Panc1 (cell line): Measurements from ENCODE around the gene DPH6. TPM values are rescaled to one million over a fixed set of nuclear protein-coding genes. Genes with fewer than 3 reads are reported as not detected.

ENCODE experiments used
- ATAC-seq: fragments of 200-7000 bp; cut with Tn5 transposase; 2 replicates; pipeline ENCODE4 v1.9.1; 2020; ENCODE audit warnings: mild to moderate bottlenecking, moderate library complexity
- BruUV-seq: library from RNA; stranded (reverse); fragments of 400-500 nt; replicated peaks from 2 replicates; lab custom pipeline; 2021; lab: Mats Ljungman, UMichigan
- CTCF ChIA-PET: fragments of 300-600 bp; sonication (Branson Sonifier 250); formaldehyde crosslinking; loops from one replicate; lab custom pipeline; 2022; ENCODE audit warnings: antibody characterized with exemption; lab: Charles Lee
- POLR2A ChIA-PET: fragments of 300-600 bp; sonication (Branson Sonifier 250); formaldehyde crosslinking; loops from one replicate; lab custom pipeline; 2022; ENCODE audit warnings: antibody characterized with exemption; lab: Charles Lee
- DNase-seq: peaks from one replicate; pipeline ENCODE4 v3.0.0-alpha.2; 2010; ENCODE audit warnings: low read depth, low spot score
- H3K27ac ChIP-seq: 2 replicates; pipeline ENCODE4 v1.5.1; 2011; ENCODE audit warnings: mild to moderate bottlenecking, low read length, inconsistent platforms
- H3K27me3 ChIP-seq: fragments of 200-500 bp; sonication (Bioruptor generic); 2 replicates; pipeline ENCODE4 v1.6.0; 2014; ENCODE audit warnings: low read length, inconsistent platforms; ENCODE audit not compliant: control insufficient read depth, insufficient read depth
- H3K36me3 ChIP-seq: fragments of 200-500 bp; sonication (Bioruptor generic); 2 replicates; pipeline ENCODE4 v1.5.1; 2014; ENCODE audit warnings: inconsistent platforms, mild to moderate bottlenecking, low read length, moderate library complexity; ENCODE audit not compliant: control insufficient read depth, insufficient read depth
- H3K4me1 ChIP-seq: 2 replicates; pipeline ENCODE4 v1.5.1; 2011; ENCODE audit warnings: inconsistent platforms, mild to moderate bottlenecking, low read length, moderate library complexity; ENCODE audit not compliant: control insufficient read depth, insufficient read depth
- H3K4me3 ChIP-seq, 2 experiments: 2 replicates each; pipeline ENCODE4 v1.5.1; 2011 to 2012; ENCODE audit warnings: low read depth in 2 of 2, low read length in 2 of 2, mild to moderate bottlenecking in 2 of 2, inconsistent platforms in 1 of 2, moderate library complexity in 1 of 2
- H3K9me3 ChIP-seq: fragments of 200-500 bp; sonication (Bioruptor generic); 2 replicates; pipeline ENCODE4 v1.5.1; 2014; ENCODE audit warnings: low read depth, mild to moderate bottlenecking, inconsistent platforms, low read length, moderate library complexity; ENCODE audit not compliant: control insufficient read depth, insufficient read depth
- POLR2AphosphoS5 ChIP-seq: IDR thresholded peaks from 2 replicates; pipeline ENCODE4 v1.6.1; 2012; ENCODE audit warnings: mild to moderate bottlenecking, low read depth, low read length, moderate library complexity
- SIN3A ChIP-seq: IDR thresholded peaks from 2 replicates; pipeline ENCODE4 v1.6.1; 2012; ENCODE audit warnings: low read depth, mild to moderate bottlenecking, low read length, moderate library complexity, borderline replicate concordance; ENCODE audit not compliant: insufficient read depth
- TCF7L2 ChIP-seq: IDR thresholded peaks from 2 replicates; pipeline ENCODE4 v1.6.1; 2011; ENCODE audit warnings: mild to moderate bottlenecking, low read depth, low read length, inconsistent platforms
- in situ Hi-C: cut with HindIII; loops from 2 replicates; pipeline ENCODE4 v1.10.0; 2016; ENCODE audit warnings: low sequenced_read_pairs, low pct_unique_long_range_greater_than_20kb
- intact Hi-C: fragments of 100-400 bp; cut with micrococcal nuclease; formaldehyde crosslinking; loops from one replicate; pipeline ENCODE4 v1.10.0; 2022; ENCODE audit not compliant: unreplicated experiment
- total RNA-seq: library from RNA; stranded (reverse); gene quantifications from one replicate; pipeline ENCODE4 v1.2.1, GENCODE V29; 2021; ENCODE audit not compliant: unreplicated experiment
- TF ChIP-seq, protein P1 (sequence below), 2 experiments: IDR thresholded peaks; 2 replicates each; pipeline ENCODE4 v1.6.1; 2011 to 2012; ENCODE audit warnings: low read depth in 2 of 2, control low read depth in 1 of 2, low read length in 1 of 2, mild to moderate bottlenecking in 1 of 2, moderate library complexity in 1 of 2; ENCODE audit not compliant: insufficient read depth in 1 of 2
- TF ChIP-seq, protein P2 (sequence below): fragments of 450-650 bp; IDR thresholded peaks from 2 replicates; pipeline ENCODE4 v1.5.1; 2017; ENCODE audit warnings: mild to moderate bottlenecking

DPH6 gene
- total RNA-seq, 1 experiment from 2014 or later = 24.0 TPM

DNA sequence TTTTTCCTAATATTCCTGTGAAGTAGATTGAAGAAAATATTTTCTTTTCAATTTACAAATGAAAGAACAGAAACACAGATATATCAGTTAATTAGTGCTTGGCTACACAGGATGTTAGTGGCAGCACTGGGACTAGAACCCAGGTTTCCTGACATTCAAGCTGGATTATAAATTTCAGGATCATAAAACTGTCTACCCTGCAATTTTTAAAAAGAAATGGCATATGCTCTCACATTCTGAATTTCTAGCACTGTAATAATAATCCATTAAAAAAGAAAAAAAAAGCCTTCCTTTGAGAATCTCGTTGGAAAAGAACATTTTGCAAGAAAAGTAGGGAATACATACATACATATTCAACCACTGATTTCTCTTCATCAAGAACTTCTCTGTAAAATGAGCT is 9.3 kb upstream of the DPH6 start:
- Histone ChIP-seq H3K4me3 (no peak overlapping the region), H3K9me3 (no peaks in the 10 kb centered on the region), H3K27ac (no peak overlapping the region), H3K27me3 (no peaks in the 10 kb centered on the region), H3K36me3 (no peaks in the 10 kb centered on the region), H3K4me1 (no peaks in the 10 kb centered on the region)
- CTCF ChIA-PET = interaction anchor here (0.6 kb wide), 1 partner anchor 737 kb away, joined by 15 read pairs; no protein-coding TSS in a partner anchor
- BruUV-seq = no TSS peak
- TF ChIP-seq, protein P1, sequence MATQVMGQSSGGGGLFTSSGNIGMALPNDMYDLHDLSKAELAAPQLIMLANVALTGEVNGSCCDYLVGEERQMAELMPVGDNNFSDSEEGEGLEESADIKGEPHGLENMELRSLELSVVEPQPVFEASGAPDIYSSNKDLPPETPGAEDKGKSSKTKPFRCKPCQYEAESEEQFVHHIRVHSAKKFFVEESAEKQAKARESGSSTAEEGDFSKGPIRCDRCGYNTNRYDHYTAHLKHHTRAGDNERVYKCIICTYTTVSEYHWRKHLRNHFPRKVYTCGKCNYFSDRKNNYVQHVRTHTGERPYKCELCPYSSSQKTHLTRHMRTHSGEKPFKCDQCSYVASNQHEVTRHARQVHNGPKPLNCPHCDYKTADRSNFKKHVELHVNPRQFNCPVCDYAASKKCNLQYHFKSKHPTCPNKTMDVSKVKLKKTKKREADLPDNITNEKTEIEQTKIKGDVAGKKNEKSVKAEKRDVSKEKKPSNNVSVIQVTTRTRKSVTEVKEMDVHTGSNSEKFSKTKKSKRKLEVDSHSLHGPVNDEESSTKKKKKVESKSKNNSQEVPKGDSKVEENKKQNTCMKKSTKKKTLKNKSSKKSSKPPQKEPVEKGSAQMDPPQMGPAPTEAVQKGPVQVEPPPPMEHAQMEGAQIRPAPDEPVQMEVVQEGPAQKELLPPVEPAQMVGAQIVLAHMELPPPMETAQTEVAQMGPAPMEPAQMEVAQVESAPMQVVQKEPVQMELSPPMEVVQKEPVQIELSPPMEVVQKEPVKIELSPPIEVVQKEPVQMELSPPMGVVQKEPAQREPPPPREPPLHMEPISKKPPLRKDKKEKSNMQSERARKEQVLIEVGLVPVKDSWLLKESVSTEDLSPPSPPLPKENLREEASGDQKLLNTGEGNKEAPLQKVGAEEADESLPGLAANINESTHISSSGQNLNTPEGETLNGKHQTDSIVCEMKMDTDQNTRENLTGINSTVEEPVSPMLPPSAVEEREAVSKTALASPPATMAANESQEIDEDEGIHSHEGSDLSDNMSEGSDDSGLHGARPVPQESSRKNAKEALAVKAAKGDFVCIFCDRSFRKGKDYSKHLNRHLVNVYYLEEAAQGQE (IDR thresholded peaks at IDR 0.05; ENCODE audit: insufficient read depth in 1 of 2, low read depth in 2 of 2, low read length in 1 of 2) = no peak
- TF ChIP-seq, protein P2, sequence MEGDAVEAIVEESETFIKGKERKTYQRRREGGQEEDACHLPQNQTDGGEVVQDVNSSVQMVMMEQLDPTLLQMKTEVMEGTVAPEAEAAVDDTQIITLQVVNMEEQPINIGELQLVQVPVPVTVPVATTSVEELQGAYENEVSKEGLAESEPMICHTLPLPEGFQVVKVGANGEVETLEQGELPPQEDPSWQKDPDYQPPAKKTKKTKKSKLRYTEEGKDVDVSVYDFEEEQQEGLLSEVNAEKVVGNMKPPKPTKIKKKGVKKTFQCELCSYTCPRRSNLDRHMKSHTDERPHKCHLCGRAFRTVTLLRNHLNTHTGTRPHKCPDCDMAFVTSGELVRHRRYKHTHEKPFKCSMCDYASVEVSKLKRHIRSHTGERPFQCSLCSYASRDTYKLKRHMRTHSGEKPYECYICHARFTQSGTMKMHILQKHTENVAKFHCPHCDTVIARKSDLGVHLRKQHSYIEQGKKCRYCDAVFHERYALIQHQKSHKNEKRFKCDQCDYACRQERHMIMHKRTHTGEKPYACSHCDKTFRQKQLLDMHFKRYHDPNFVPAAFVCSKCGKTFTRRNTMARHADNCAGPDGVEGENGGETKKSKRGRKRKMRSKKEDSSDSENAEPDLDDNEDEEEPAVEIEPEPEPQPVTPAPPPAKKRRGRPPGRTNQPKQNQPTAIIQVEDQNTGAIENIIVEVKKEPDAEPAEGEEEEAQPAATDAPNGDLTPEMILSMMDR = no peak
- TF ChIP-seq TCF7L2 = no peak
- no peak for TF ChIP-seq SIN3A
- TF ChIP-seq POLR2AphosphoS5 = no peak
- DNase-seq (no peak), ATAC-seq (no peak)
- in situ Hi-C loops (no loop called here), intact Hi-C loops (no loop called here)
- POLR2A ChIA-PET = no interaction called here

DNA sequence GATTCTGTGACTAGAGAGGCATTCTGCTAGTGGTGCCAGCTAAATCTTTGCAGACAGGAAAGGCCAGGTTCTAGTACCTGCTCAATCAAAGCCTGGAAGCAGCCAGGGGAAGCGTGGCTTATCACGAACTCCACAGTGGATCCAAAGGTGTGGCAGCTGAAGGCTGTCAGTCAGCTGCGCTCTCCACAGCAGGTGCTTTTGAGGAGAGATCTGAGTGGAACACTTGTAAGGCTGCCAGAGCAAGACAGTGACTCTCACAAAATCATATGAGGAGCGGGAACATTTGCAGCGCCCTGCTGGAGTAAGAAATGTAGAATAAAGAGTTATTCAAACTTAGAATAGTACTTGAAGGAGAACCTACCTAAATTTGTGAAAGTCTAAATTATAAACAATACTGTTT is 5.0 kb upstream of the DPH6 start:
- Histone ChIP-seq H3K4me3 (no peak overlapping the region), H3K27ac (no peak overlapping the region), H3K27me3 (no peaks in the 10 kb centered on the region), H3K4me1 (peaks cover 5% of the 10 kb centered on the region), H3K9me3 (no peaks in the 10 kb centered on the region), H3K36me3 (no peaks in the 10 kb centered on the region; the same call in 1 of the 2 replicates)
- BruUV-seq = no TSS peak
- intact Hi-C loops (no loop called here), in situ Hi-C loops (no loop called here)
- ChIA-PET CTCF (no interaction called here), POLR2A (no interaction called here)
- DNase-seq = no peak
- no peak for ATAC-seq
- TF ChIP-seq, protein P1 (IDR thresholded peaks at IDR 0.05; ENCODE audit: insufficient read depth in 1 of 2, low read depth in 2 of 2, low read length in 1 of 2) = no peak
- TF ChIP-seq SIN3A (no peak), TCF7L2 (no peak), POLR2AphosphoS5 (no peak)
- TF ChIP-seq, protein P2 = no peak
